Hepatocyte (in vitro differentiated cells): ENCODE measurements around the gene NAMPT. TPM values are rescaled to one million over a fixed set of nuclear protein-coding genes. Genes with fewer than 3 reads are reported as not detected.

Source experiments
- DNase-seq: peaks from one replicate; pipeline ENCODE4 v3.0.0-alpha.2; 2016; ENCODE audit warnings: low spot score
- H2AFZ ChIP-seq: fragments of 200-600 bp; sonication (generic); 2 replicates; pipeline ENCODE4 v1.6.0; 2016; ENCODE audit warnings: antibody characterized with exemption, mild to moderate bottlenecking
- H3K27ac ChIP-seq: fragments of 200-600 bp; sonication (generic); 2 replicates; pipeline ENCODE4 v1.5.1; 2016; ENCODE audit warnings: mild to moderate bottlenecking
- H3K27me3 ChIP-seq: fragments of 200-600 bp; sonication (generic); 2 replicates; pipeline ENCODE4 v1.6.1; 2016
- H3K36me3 ChIP-seq: fragments of 200-600 bp; sonication (generic); replicated peaks from 2 replicates; pipeline ENCODE4 v1.5.1; 2016; ENCODE audit warnings: low read depth; ENCODE audit not compliant: insufficient read depth
- H3K4me1 ChIP-seq: fragments of 200-600 bp; sonication (generic); 2 replicates; pipeline ENCODE4 v1.5.1; 2016; ENCODE audit warnings: mild to moderate bottlenecking, moderate library complexity; ENCODE audit not compliant: insufficient read depth
- H3K4me2 ChIP-seq: fragments of 200-600 bp; sonication (generic); 2 replicates; pipeline ENCODE4 v1.6.0; 2016
- H3K4me3 ChIP-seq: fragments of 200-600 bp; sonication (generic); 2 replicates; pipeline ENCODE4 v1.5.1; 2016; ENCODE audit warnings: mild to moderate bottlenecking
- H3K79me2 ChIP-seq: fragments of 200-600 bp; sonication (generic); 2 replicates; pipeline ENCODE4 v1.6.0; 2017; ENCODE audit warnings: mild to moderate bottlenecking
- H3K9me2 ChIP-seq: fragments of 200-600 bp; sonication (generic); replicated peaks from 2 replicates; pipeline ENCODE4 v1.6.0; 2017; ENCODE audit warnings: mild to moderate bottlenecking; ENCODE audit not compliant: insufficient read depth
- H3K9me3 ChIP-seq: fragments of 200-600 bp; sonication (generic); 2 replicates; pipeline ENCODE4 v1.5.1; 2016; ENCODE audit warnings: low read depth, mild to moderate bottlenecking
- H4K20me1 ChIP-seq: fragments of 200-600 bp; sonication (generic); 2 replicates; pipeline ENCODE4 v1.6.0; 2016; ENCODE audit warnings: mild to moderate bottlenecking; ENCODE audit not compliant: insufficient read depth, poor library complexity, severe bottlenecking
- EZH2 ChIP-seq: fragments of 200-600 bp; sonication (generic); IDR thresholded peaks from 2 replicates; pipeline ENCODE4 v1.6.1; 2016; ENCODE audit warnings: antibody characterized with exemption, mild to moderate bottlenecking, borderline replicate concordance
- EZH2phosphoT487 ChIP-seq: fragments of 200-600 bp; sonication (generic); IDR thresholded peaks from one replicate; pipeline ENCODE4 v1.6.1; 2018; ENCODE audit warnings: antibody characterized with exemption, mild to moderate bottlenecking, low read depth, moderate library complexity; ENCODE audit not compliant: unreplicated experiment, severe bottlenecking
- WGBS: methylation state at CpG from one replicate; pipeline ENCODE4 v1.1.6; 2016; ENCODE audit warnings: low lambda C conversion rate; ENCODE audit errors: missing lambda C conversion rate; 5-methylcytosine and 5-hydroxymethylcytosine counted together
- polyA plus RNA-seq: library from polyadenylated mRNA; unstranded; fragments of >200 nt; fragmentation: Nextera tagmentation; extraction: Ambion mirVana; gene quantifications from 2 replicates; pipeline ENCODE4 v1.2.1, GENCODE V29; 2016
- total RNA-seq: library from RNA; depleted of rRNA; stranded (reverse); fragments of >200 nt; gene quantifications from 2 replicates; pipeline ENCODE4 v1.2.3, GENCODE V29; 2014
- TF ChIP-seq, protein P1 (sequence below): fragments of 200-600 bp; sonication (generic); IDR thresholded peaks from 2 replicates; pipeline ENCODE4 v1.5.1; 2016; ENCODE audit warnings: antibody characterized with exemption, mild to moderate bottlenecking; ENCODE audit not compliant: poor library complexity

NAMPT gene
- total and polyA plus RNA-seq, 2 experiments from 2014 or later, result 71.8 to 299 TPM

DNA sequence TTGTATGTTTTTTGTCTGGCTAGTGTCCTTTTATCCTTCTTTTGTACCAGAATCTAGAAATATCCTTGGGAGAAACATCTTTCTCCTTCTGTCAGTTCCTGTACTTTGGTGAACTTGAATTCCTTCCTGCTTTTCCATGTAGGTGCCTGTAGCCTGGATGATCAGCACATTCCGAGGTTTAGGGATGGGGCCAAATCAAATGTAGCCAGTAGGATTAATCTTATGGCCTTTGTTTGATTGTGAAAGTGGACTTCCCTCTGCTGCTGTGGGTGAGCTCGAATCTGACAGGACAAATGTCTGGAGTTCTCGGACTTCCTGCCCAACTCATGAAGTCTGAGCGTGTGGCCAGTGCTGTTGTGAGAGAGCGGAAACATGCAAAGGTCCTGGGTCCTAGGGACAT lies 33.2 kb upstream of the NAMPT start:
- no peaks in the 10 kb centered on the region for H4K20me1 ChIP-seq
- no peaks in the 10 kb centered on the region for H3K9me3 ChIP-seq
- DNase-seq, result no peak
- no peak overlapping the region for H3K4me2 ChIP-seq
- H2AFZ ChIP-seq, result no peak overlapping the region
- H3K4me1 ChIP-seq, result no peaks in the 10 kb centered on the region
- no peak overlapping the region for H3K27ac ChIP-seq
- H3K36me3 ChIP-seq, result no peaks in the 10 kb centered on the region
- TF ChIP-seq, protein P1, sequence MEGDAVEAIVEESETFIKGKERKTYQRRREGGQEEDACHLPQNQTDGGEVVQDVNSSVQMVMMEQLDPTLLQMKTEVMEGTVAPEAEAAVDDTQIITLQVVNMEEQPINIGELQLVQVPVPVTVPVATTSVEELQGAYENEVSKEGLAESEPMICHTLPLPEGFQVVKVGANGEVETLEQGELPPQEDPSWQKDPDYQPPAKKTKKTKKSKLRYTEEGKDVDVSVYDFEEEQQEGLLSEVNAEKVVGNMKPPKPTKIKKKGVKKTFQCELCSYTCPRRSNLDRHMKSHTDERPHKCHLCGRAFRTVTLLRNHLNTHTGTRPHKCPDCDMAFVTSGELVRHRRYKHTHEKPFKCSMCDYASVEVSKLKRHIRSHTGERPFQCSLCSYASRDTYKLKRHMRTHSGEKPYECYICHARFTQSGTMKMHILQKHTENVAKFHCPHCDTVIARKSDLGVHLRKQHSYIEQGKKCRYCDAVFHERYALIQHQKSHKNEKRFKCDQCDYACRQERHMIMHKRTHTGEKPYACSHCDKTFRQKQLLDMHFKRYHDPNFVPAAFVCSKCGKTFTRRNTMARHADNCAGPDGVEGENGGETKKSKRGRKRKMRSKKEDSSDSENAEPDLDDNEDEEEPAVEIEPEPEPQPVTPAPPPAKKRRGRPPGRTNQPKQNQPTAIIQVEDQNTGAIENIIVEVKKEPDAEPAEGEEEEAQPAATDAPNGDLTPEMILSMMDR, result no peak
- no peak for TF ChIP-seq EZH2phosphoT487
- no peak for TF ChIP-seq EZH2
- WGBS, result 88% methylated on average over 5 of the region's 5 CpGs
- H3K79me2 ChIP-seq, result no peaks in the 10 kb centered on the region
- no peaks in the 10 kb centered on the region for H3K9me2 ChIP-seq
- H3K4me3 ChIP-seq, result no peak overlapping the region
- H3K27me3 ChIP-seq, result no peaks in the 10 kb centered on the region

DNA sequence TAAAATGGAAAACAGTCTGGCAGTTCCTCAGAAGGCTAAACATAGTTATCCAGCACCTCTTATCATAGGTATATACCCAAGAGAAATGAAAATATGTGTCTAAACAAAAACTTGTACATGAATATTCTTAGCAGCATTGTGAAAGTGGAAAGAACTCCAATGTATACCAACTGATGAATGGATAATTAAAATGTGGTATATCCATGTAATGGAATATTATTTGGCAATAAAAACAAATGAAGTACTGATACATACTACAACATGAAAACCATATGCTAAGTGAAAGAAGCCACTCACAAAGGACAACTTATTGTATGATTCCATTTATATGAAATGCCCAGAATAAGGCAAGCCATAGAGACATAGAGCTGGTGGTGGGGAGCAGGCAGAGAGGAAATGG lies 32.2 kb upstream of the NAMPT start:
- no peak overlapping the region for H3K27ac ChIP-seq
- no peaks in the 10 kb centered on the region for H3K36me3 ChIP-seq
- no peaks in the 10 kb centered on the region for H3K4me1 ChIP-seq
- no peak overlapping the region for H3K4me2 ChIP-seq
- H3K4me3 ChIP-seq, result no peak overlapping the region
- no peaks in the 10 kb centered on the region for H3K9me2 ChIP-seq
- H4K20me1 ChIP-seq, result no peaks in the 10 kb centered on the region
- no peaks in the 10 kb centered on the region for H3K79me2 ChIP-seq
- no peaks in the 10 kb centered on the region for H3K9me3 ChIP-seq
- H3K27me3 ChIP-seq, result no peaks in the 10 kb centered on the region
- TF ChIP-seq EZH2phosphoT487, result no peak
- TF ChIP-seq EZH2, result no peak
- TF ChIP-seq, protein P1, result no peak
- no peak for DNase-seq
- H2AFZ ChIP-seq, result no peak overlapping the region

DNA sequence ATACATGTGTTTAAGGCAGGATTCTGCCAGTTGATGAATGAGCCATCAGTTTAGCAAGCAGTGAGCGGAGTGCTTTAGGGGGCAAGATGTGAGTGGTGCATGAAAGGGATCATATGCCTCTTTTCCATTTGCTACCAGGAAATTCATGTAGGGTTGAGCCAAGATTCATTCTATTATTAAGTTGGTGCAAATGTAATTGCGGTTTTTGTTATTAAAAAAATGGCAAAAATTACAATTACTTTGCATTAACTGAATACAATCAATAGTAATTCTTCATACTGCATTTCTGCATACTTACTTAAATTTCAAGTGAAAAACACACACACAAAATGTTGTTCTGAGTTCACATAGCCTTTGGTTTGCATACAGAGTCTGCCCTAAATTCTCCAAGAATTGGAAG lies 30.1 kb upstream of the NAMPT start:
- H3K27ac ChIP-seq, result no peak overlapping the region
- H3K4me2 ChIP-seq, result no peak overlapping the region
- 95% methylated on average over 2 of the region's 2 CpGs for WGBS
- no peaks in the 10 kb centered on the region for H4K20me1 ChIP-seq
- no peak for DNase-seq
- no peaks in the 10 kb centered on the region for H3K9me2 ChIP-seq
- TF ChIP-seq EZH2 (no peak), EZH2phosphoT487 (no peak)
- TF ChIP-seq, protein P1, result no peak
- no peaks in the 10 kb centered on the region for H3K27me3 ChIP-seq
- H3K4me1 ChIP-seq, result no peaks in the 10 kb centered on the region
- no peak overlapping the region for H2AFZ ChIP-seq
- no peak overlapping the region for H3K4me3 ChIP-seq
- no peaks in the 10 kb centered on the region for H3K79me2 ChIP-seq
- no peaks in the 10 kb centered on the region for H3K36me3 ChIP-seq
- H3K9me3 ChIP-seq, result no peaks in the 10 kb centered on the region

DNA sequence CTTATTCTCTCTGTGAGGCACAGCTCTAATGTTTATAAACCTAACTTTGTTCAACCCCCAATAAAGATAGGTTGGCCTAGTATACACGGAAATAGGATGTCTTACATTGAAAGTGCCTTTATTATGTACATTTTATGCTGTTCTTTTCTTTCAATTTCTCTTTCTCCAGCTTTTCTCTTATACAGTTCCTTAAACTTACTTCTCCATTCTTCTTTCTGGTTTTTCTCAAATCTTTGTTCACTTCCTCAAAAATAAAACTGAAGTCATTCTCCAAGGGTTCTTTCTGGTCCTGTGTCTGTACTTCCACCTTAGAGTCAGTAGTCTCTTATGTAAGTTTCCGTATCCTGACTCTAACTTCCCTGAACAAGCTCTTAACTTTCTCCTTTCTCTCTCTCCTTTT lies 29.2 kb upstream of the NAMPT start:
- no peak overlapping the region for H3K4me2 ChIP-seq
- H3K27ac ChIP-seq, result no peak overlapping the region
- no peaks in the 10 kb centered on the region for H3K9me3 ChIP-seq

More for the DNA sequence above, 29.2 kb upstream of the NAMPT start:
- no peaks in the 10 kb centered on the region for H3K27me3 ChIP-seq
- 79% methylated on average over 2 of the region's 2 CpGs for WGBS
- no peaks in the 10 kb centered on the region for H3K4me1 ChIP-seq
- H3K79me2 ChIP-seq, result no peaks in the 10 kb centered on the region
- H3K9me2 ChIP-seq, result no peaks in the 10 kb centered on the region
- H2AFZ ChIP-seq, result no peak overlapping the region
- DNase-seq, result no peak
- no peak overlapping the region for H3K4me3 ChIP-seq
- no peak for TF ChIP-seq EZH2
- TF ChIP-seq, protein P1, result no peak
- no peak for TF ChIP-seq EZH2phosphoT487
- H3K36me3 ChIP-seq, result no peaks in the 10 kb centered on the region
- H4K20me1 ChIP-seq, result no peaks in the 10 kb centered on the region
